CD4-positive, alpha-beta T cell treated with Interleukin-4 for 1 hour (primary cell): ENCODE results near the gene HSD11B2.

Experiments used
- DNase-seq, 2 donors: peaks; one replicate each; pipeline ENCODE4 v3.0.0-alpha.2; 2020 to 2022

Gene HSD11B2

DNA sequence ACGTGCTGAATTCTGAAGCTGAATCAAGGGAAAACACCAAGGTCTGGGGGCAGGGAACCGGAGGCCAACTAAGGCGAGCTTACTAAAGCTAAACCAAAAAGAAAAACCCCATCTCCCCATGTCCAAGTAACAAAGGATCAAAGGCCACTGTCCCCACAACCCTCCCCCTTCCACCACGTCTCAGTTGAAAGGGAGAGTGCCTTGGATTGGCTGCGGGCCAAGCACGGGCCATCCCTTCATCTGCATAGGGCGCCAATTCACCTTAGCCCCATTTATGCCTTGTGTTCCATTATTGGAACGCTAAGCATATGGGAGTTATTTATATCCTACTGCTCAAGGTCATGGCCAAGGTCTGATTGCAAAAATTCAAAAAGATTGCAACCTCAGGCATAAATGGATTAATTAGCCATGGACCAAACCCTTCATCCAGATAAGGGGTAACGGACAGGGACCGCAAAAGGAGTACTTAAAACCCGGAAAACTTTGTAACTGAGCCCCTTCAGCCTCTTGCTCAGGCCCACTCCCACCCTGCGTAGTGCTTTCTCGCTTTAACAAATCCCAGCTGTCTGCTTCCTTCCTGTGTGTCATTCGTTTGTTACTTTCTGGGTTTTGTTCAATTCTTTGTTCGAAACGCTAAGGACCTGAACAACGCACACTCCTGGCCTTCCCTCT lies 50.8 kb downstream of the HSD11B2 start:
- DNase-seq, result peak; percentile 33

DNA sequence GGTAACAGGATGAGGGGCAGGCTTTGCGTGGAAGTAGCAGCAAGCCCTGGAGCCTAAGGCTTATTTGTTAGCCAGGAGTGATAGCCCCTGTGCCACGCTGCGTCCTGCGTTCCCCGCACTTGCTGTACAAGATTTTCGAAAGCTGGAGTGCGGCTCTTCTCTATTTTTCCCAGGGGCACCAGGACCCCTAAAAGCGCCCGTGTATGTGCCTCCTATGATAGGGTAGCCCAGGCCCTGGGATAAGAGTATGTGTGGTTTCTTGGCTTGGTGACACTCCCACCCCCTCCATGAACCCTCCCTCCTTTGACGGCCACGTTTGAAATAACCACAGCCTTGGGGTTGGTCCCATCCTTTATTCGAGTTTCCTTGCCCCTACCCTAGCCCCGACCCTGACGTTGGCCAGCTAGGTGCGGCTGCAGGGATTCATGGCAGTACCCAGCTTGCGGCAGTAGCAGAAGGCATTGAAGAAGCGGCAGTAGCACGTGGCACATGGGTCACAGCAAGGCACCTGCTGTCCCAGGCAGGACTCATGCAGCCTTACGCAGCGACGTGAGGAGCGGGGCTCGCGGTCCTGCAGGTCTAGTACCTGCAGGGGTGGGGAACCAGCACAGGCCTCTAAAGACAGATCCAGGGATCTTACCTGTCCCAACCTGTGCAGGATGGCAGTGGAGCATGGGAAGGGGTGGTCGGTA lies 51.5 kb downstream of the HSD11B2 start:
- no peak for DNase-seq

GRCh38 chr16:67483150-67483549 lies 52.2 kb downstream of the HSD11B2 start, which contains the start of gene AGRP:
Gene AGRP (minus strand): TSS chr16:67483547. CDS start chr16:67483398, 149 bp downstream.
- DNase-seq, result no peak

DNA sequence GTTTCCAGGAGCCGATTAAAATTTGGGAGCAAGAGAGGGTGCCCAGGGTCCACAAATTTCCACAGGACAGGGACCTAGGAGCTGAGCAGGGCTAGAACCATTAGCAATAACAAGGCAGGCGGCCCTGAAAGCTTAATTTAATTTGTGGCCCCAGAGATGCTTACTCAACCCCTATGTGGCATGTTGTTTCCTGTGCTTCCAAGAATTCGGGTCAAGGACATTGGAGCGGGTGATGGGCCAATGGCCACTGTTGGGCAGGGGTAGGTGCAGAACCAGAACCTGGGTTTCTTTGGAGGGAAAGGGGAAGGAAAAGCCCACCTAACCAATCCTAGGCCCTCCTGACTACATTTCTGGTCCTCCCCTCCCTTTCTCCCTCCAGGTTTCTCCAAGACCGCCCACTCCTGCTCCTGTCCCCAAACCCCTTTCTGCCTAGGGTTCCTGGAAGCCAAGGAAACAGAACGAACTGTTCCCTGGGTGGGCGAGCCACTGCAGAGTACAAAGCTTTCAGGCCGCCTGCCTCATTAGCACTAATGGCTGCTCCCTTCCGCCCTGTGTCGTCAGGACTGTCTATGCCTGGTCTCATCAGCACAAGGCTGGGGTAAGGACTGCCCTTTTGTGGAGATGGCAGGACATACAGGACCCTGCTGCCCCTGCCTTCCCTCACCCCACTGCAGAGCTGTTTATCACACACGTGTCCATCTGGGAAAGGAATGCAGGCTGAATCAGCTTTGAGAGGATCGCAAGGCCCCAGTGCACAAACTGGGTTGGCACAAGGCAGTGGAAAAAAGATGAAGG lies 53.0 kb downstream of the HSD11B2 start:
- no peak for DNase-seq

DNA sequence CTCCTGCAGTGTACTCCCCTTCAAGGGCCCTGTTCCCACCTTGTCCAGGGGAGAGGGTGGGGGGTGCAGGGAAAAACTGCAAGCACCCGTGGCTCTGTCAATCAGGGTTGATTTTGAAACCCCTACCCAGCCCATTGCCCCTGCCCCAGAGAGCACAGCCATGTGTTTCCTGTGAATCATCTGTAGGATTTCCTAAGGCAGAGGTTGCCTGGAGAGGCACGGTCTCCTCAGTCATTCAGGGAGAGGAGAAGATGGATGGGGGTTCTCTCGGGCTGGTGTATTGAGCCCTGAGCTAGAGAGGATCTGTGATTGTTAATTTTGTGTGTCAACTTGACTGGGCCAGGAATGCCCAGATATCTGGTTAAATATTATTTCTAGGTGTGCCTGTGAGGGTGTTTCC lies 55.9 kb downstream of the HSD11B2 start:
- no peak for DNase-seq
